DMS153 (cell line): ENCODE data around the gene VEGFB.
A peak's percentile ranks its signal among the peaks of the same experiment; 100 is the strongest.

Experiments
- DNase-seq: peaks from one replicate; lab custom pipeline; 2025; lab: John Stamatoyannopoulos, UW

The VEGFB gene

GRCh38 chr11:64233913-64234586 lies at the start of gene VEGFB:
VEGFB (plus strand) TSS chr11:64234584; CDS start chr11:64234834, 250 bp downstream.
- DNase-seq: no peak

GRCh38 chr11:64185175-64185692 lies 49.1 kb upstream of the VEGFB start:
- DNase-seq: peak; percentile 45

GRCh38 chr11:64185693-64186491 lies 48.5 kb upstream of the VEGFB start, which contains the start of gene STIP1:
STIP1 (plus strand) TSS chr11:64186171; CDS start chr11:64186262, 91 bp downstream.
- peak; percentile 100 for DNase-seq

- DNase-seq: no peak
Observed at GRCh38 chr11:64186492-64187165, 47.8 kb upstream of the VEGFB start.

GRCh38 chr11:64192434-64192833 lies 42.0 kb upstream of the VEGFB start:
- no peak for DNase-seq

GRCh38 chr11:64196626-64197025 lies 37.8 kb upstream of the VEGFB start:
- no peak for DNase-seq

GRCh38 chr11:64198511-64198910 lies 35.9 kb upstream of the VEGFB start:
- no peak for DNase-seq

GRCh38 chr11:64201543-64201942 lies 32.8 kb upstream of the VEGFB start:
- no peak for DNase-seq

GRCh38 chr11:64202992-64203391 lies 31.4 kb upstream of the VEGFB start:
- no peak for DNase-seq

- no peak for DNase-seq
Observed at GRCh38 chr11:64203421-64204079, 30.8 kb upstream of the VEGFB start.

- no peak for DNase-seq
Observed at GRCh38 chr11:64204080-64204440, 30.3 kb upstream of the VEGFB start.

- peak; percentile 71 for DNase-seq
Observed at GRCh38 chr11:64204464-64204989, 29.9 kb upstream of the VEGFB start.

- DNase-seq: no peak
Observed at GRCh38 chr11:64206457-64207255, 27.7 kb upstream of the VEGFB start, which contains the start of gene FERMT3. FERMT3 (plus strand) TSS chr11:64206721; CDS start chr11:64207365, 644 bp downstream.

- DNase-seq: no peak
Observed at GRCh38 chr11:64207256-64208085, 26.9 kb upstream of the VEGFB start.

GRCh38 chr11:64208086-64208795 lies 26.1 kb upstream of the VEGFB start:
- no peak for DNase-seq

- DNase-seq: no peak
Observed at GRCh38 chr11:64208796-64209562, 25.4 kb upstream of the VEGFB start.

- no peak for DNase-seq
Observed at GRCh38 chr11:64209563-64209843, 24.9 kb upstream of the VEGFB start.

- DNase-seq: no peak
Observed at GRCh38 chr11:64210301-64211020, 23.9 kb upstream of the VEGFB start.
